ENCODE measurements around the gene HIP1R.
A peak's percentile ranks its signal among the peaks of the same experiment; 100 is the strongest.
"Not testable (repeated sequence)": the region's sequence is repeated elsewhere in the genome, so short reads cannot be mapped to it uniquely, and the experiment has no call there.

HIP1R gene

DNA sequence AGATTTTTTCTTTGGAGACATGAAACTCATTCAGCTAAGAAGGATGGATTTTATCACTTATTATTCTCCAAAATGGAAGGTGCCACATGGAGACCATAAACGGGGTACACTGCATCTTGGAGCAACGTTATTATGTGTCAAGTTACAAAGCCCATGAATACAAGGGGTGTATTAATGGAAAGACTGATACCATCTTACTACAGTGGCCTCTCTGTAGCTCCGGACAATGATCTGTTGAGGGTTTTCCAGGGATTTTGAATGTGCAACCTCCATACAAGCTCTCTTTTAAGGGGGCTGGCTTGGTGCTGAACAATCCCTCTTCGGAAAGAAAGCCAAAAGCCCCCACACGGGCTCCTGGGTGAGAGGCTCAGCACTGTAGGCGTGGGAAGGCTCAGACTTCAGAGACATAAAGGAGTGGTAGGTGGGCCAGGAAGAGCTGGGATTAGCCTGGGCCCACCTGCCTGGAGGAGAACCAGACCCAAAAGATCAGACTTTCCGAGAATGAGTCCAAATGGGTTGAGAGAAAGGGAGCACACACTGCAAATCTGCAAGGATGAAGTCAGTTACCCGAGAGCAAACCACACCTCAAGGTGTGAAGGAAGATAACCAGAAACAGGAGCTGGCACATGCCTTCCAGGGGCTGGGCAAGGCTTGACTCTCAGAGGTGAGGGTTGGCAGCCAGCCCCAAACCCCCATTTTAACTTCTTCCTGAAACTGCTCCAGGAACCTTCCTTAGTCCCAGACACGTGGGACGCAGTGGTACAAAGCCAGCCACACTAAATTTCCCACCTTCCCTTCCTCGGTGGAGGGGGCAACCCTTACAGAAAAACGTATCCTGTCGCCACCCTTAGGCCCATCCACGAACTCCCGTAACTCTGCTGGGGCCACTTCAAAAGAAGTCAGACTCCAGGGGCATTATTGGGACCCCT lies 59.2 kb downstream of the HIP1R start:
- no peak for DNase-seq (ENCODE audit: low read depth)

DNA sequence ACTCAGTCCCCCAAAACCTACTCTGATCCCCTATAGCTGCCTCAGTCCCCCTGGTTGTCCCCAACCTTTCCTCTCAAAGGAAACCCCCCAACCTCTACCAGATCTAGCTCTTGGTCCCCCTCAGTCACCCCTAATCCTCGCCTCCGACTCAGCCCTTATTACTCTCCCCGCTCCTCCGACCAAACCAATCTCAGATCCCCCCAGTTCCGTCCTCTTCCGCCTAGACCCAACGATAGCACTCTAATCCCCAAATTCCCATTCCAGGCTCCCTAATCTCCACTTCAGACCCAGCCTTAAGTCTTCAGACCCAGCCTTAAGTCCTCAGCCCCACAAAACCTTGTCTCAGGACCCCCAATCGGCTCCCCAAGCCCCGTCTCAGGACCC lies 60.1 kb downstream of the HIP1R start:
- DNase-seq (ENCODE audit: low read depth), result no peak

GRCh38 chr12:122895704-122896636 lies 60.7 kb downstream of the HIP1R start, which contains the start of gene VPS37B:
VPS37B (minus strand) TSS chr12:122896124; CDS start chr12:122896062, 62 bp downstream.
- DNase-seq (ENCODE audit: low read depth), result peak; percentile 76

- DNase-seq (ENCODE audit: low read depth), result no peak
Observed at GRCh38 chr12:122896662-122897061, 61.4 kb downstream of the HIP1R start.

DNA sequence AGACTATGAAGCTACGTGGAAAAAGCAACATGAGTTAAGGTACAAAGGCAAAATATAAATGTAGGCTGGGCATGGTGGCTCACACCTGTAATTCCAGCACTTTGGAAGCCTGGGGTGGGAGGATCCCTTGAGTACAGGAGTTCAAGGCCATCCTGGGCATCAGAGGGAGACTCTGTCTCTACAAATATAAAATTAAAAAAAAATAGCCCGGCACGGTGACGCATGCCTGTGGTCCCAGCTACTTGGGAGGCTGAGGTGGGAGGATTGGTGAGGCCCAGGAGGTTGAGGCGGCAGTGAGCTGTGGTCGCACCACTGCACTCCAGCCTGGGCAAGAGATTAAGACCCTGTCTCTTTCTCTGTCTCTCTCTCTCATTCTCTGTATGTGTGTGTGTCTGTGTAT lies 64.6 kb downstream of the HIP1R start:
- DNase-seq (ENCODE audit: low read depth), result no peak

- no peak for DNase-seq (ENCODE audit: low read depth)
Observed at GRCh38 chr12:122902854-122903692, 67.8 kb downstream of the HIP1R start.

- DNase-seq (ENCODE audit: low read depth), result no peak
Observed at GRCh38 chr12:122903693-122904034, 68.4 kb downstream of the HIP1R start.

DNA sequence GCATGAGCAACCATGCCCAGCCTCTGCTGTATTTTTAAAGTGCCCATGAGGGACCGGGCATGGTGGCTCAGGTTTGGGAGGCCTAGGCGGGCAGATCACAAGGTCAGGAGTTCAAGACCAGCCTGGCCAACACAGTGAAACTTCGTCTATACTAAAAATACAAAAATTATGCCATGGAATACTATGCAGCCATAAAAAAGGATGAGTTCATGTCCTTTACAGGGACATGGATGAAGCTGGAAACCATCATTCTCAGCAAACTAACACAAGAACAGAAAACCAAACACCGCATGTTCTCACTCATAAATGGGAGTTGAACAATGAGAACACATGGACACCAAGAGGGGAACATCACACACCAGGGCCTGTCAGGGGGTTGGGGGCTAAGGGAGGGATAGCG lies 70.0 kb downstream of the HIP1R start:
- not testable (repeated sequence) for DNase-seq (ENCODE audit: low read depth)

DNA sequence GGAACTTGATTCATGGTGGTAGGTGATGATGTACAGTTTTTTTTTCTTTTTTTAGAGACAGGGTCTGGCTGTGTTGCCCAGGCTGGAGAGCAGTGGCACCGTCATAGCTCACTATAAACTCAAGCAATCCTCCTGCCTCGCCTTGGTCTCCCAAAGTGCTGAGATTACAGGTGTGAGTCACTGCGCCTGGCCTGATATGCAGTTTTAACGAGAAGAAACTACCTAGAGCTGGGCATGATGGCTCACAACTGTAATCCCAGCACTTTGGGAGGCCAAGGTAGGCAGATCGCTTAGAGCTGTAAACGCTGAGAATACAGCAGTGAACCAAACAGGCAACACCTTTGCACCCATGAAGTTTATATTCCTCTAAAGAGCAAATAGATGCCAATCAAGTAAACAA lies 73.7 kb downstream of the HIP1R start:
- no peak for DNase-seq (ENCODE audit: low read depth)

DNA sequence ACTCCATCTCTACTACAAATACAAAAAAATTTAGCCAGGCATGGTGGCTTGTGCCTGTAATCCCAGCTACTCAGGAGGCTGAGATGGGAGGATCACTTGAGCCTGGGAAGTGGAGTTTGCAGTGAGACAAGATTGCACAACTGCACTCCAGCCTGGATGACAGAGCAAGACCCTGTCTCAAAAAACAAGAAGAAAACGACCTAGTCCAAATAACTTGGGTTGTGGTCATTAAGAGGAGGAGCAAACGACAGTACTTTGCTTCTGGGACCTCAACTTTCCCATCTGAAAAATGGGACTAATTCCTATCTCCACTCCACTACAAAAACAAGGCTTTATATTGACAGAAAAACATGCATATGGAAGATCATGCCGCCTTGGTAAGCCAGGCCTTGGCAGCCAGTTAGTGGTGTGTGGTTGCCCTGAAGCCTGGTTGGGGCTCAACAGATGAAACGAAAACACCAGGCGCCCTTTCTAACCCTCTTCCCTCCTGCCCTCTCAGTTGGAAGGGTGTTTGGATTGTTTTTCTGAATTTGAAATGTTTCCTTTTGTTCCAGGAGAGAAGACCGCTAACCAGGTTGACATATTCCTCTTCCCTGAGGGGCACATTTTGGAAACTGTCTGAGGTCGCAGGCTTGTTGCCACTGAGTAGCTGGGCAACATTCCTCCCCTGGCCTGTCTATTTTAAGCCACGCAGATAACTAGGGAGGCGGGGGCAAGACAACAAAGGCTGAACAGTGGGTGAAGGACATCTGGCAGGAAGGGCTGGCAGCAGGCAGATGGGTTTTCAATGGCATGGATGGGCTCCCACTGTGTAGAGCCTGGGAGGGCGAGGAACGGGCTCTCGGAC lies 74.4 kb downstream of the HIP1R start:
- no peak for DNase-seq (ENCODE audit: low read depth)

Data from T-helper 22 cell (primary cell).